Activated CD4-positive, alpha-beta T cell treated with anti-CD3 and anti-CD28 coated beads, Interleukin-2, amount 50 U/mL, for 24 hours (primary cell): ENCODE data around the gene PLLP.

Source experiments
- DNase-seq, 2 donors: peaks; one replicate each; pipeline ENCODE4 v3.0.0-alpha.2; 2020; ENCODE audit warnings: low read depth in 1 of 2, low spot score in 1 of 2

The PLLP gene

GRCh38 chr16:57257455-57258070 is 26.9 kb downstream of the PLLP start:
- DNase-seq = no peak

GRCh38 chr16:57256601-57257395 is 27.7 kb downstream of the PLLP start:
- DNase-seq = no peak

- DNase-seq = no peak
Observed at GRCh38 chr16:57255686-57256415, 28.6 kb downstream of the PLLP start.

- no peak for DNase-seq
Observed at GRCh38 chr16:57253466-57253865, 31.0 kb downstream of the PLLP start.

GRCh38 chr16:57252148-57252721 is 32.2 kb downstream of the PLLP start:
- no peak for DNase-seq

GRCh38 chr16:57251352-57251751 is 33.1 kb downstream of the PLLP start:
- no peak for DNase-seq

- DNase-seq = no peak
Observed at GRCh38 chr16:57245472-57246113, 38.9 kb downstream of the PLLP start.

GRCh38 chr16:57244767-57245471 is 39.6 kb downstream of the PLLP start, which contains the start of gene ARL2BP:
Gene ARL2BP (plus strand): TSS chr16:57245259. CDS start chr16:57245368, 109 bp downstream.
- peak; percentile 93 to 96 for DNase-seq

- no peak for DNase-seq
Observed at GRCh38 chr16:57244463-57244766, 40.1 kb downstream of the PLLP start.

- no peak for DNase-seq
Observed at GRCh38 chr16:57242650-57243049, 41.8 kb downstream of the PLLP start.

- DNase-seq = no peak
Observed at GRCh38 chr16:57240851-57241250, 43.6 kb downstream of the PLLP start.

GRCh38 chr16:57239107-57239506 is 45.4 kb downstream of the PLLP start:
- no peak for DNase-seq

GRCh38 chr16:57238682-57239081 is 45.8 kb downstream of the PLLP start:
- DNase-seq = no peak

- DNase-seq = no peak
Observed at GRCh38 chr16:57236022-57236350, 48.5 kb downstream of the PLLP start.

GRCh38 chr16:57235128-57236021 is 49.1 kb downstream of the PLLP start:
- no peak for DNase-seq

GRCh38 chr16:57234707-57235092 is 49.8 kb downstream of the PLLP start:
- no peak for DNase-seq

- no peak for DNase-seq
Observed at GRCh38 chr16:57233944-57234706, 50.3 kb downstream of the PLLP start.

- DNase-seq = no peak
Observed at GRCh38 chr16:57231821-57232350, 52.6 kb downstream of the PLLP start.

GRCh38 chr16:57229079-57229478 is 55.4 kb downstream of the PLLP start:
- no peak for DNase-seq
